HFFc6 (cell line): ENCODE measurements around the gene DGKQ. TPM values are rescaled to one million over a fixed set of nuclear protein-coding genes. Genes with fewer than 3 reads are reported as not detected.

ENCODE experiments used
- DNase-seq: peaks from one replicate; pipeline ENCODE4 v3.0.0-alpha.2; 2018
- H3K27ac Mint-ChIP-seq: 2 replicates; pipeline ENCODE4 v1.8.0; 2020; ENCODE audit warnings: mild to moderate bottlenecking, mixed read lengths
- H3K27me3 Mint-ChIP-seq: 2 replicates; pipeline ENCODE4 v1.8.0; 2021; ENCODE audit warnings: mild to moderate bottlenecking, moderate library complexity, mixed read lengths; ENCODE audit not compliant: insufficient read depth
- H3K36me3 Mint-ChIP-seq: 2 replicates; pipeline ENCODE4 v1.8.0; 2021; ENCODE audit warnings: low read depth, mixed read lengths
- H3K4me1 Mint-ChIP-seq: 2 replicates; pipeline ENCODE4 v1.8.0; 2020; ENCODE audit warnings: low read depth, mixed read lengths
- H3K4me3 Mint-ChIP-seq: 2 replicates; pipeline ENCODE4 v1.8.0; 2020; ENCODE audit warnings: mild to moderate bottlenecking, moderate library complexity, mixed read lengths
- H3K9me3 Mint-ChIP-seq: 2 replicates; pipeline ENCODE4 v1.8.0; 2020; ENCODE audit warnings: mild to moderate bottlenecking, mixed read lengths
- CTCF ChIP-seq: fragments of 200-600 bp; sonication (generic); IDR thresholded peaks from 2 replicates; pipeline ENCODE4 v1.5.0; 2021; ENCODE audit warnings: antibody characterized with exemption, mild to moderate bottlenecking
- total RNA-seq, 6 experiments: library from RNA; stranded (reverse); fragmentation: NEBNext Ultra II Directional; extraction: Animal tissue kit (Norgen Biotek cat#: 25700); gene quantifications; 2 replicates in 1 of 6; 3 replicates in 5 of 6; pipeline ENCODE4 v1.2.3, GENCODE V29; 2021

DGKQ gene
- total RNA-seq, 6 experiments from 2014 or later = 11.3 to 14.9 (median 13.1) TPM

GRCh38 chr4:970854-971520 is 2.4 kb downstream of the DGKQ start:
- Mint-ChIP-seq H3K36me3 (no peaks in the 10 kb centered on the region; the same call in 1 of the 2 replicates), H3K4me3 (no peak overlapping the region), H3K9me3 (no peaks in the 10 kb centered on the region)

GRCh38 chr4:970046-970745 is 3.2 kb downstream of the DGKQ start:
- peaks cover 7% of the 10 kb centered on the region for H3K4me1 Mint-ChIP-seq
- H3K27me3 Mint-ChIP-seq = no peaks in the 10 kb centered on the region; the same call in 1 of the 2 replicates
- H3K27ac Mint-ChIP-seq = no peak overlapping the region
- no peak overlapping the region for H3K4me3 Mint-ChIP-seq
- no peak for DNase-seq
- H3K36me3 Mint-ChIP-seq = no peaks in the 10 kb centered on the region; the same call in 1 of the 2 replicates
- TF ChIP-seq CTCF = no peak
- no peaks in the 10 kb centered on the region for H3K9me3 Mint-ChIP-seq

More at GRCh38 chr4:970854-971520, 2.4 kb downstream of the DGKQ start:
- no peak for TF ChIP-seq CTCF
- Mint-ChIP-seq H3K4me1 (peaks cover 7% of the 10 kb centered on the region), H3K27me3 (no peaks in the 10 kb centered on the region; the same call in 1 of the 2 replicates), H3K27ac (no peak overlapping the region)
- DNase-seq = no peak

DNA sequence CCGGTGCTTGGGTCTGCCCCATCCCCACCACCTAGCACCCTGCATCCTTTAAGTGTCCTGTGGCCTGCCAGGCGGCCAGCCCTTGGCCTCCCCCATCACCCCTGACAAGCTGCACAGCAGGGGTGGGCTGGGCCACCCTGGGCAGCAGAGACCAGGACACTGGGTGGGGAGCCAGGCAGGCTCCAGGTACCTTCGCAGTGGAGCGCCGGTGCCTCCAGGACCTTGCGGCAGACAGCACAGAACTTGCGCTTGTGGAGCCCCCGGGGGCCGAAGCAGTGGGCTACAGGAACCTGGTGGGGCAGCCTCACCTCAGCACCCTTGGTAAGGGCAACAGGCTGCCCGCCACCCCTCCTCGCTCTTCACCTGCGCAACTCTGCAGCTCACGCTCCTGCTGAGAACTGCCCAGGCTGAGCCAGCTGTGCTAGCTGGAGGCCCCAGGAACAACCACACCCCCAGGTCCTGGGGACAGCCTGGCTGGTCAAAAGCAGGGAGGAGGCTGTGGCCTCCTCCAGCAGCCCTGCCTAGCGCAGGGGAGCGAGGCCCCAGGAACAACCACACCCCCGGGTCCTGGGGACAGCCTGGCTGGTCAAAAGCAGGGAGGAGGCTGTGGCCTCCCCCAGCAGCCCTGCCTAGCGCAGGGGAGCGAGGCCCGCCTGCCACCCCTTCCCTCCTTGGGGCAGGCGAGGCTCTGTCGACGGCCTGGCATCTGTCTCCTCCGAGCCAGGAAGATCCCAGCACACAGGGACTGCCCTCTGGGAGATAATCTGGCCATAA is 4.6 kb downstream of the DGKQ start:
- Mint-ChIP-seq H3K27ac (no peak overlapping the region), H3K27me3 (no peaks in the 10 kb centered on the region; the same call in 1 of the 2 replicates), H3K36me3 (no peaks in the 10 kb centered on the region; the same call in 1 of the 2 replicates), H3K9me3 (no peaks in the 10 kb centered on the region), H3K4me1 (peaks cover 7% of the 10 kb centered on the region), H3K4me3 (no peak overlapping the region)
- DNase-seq = no peak
- TF ChIP-seq CTCF = no peak

DNA sequence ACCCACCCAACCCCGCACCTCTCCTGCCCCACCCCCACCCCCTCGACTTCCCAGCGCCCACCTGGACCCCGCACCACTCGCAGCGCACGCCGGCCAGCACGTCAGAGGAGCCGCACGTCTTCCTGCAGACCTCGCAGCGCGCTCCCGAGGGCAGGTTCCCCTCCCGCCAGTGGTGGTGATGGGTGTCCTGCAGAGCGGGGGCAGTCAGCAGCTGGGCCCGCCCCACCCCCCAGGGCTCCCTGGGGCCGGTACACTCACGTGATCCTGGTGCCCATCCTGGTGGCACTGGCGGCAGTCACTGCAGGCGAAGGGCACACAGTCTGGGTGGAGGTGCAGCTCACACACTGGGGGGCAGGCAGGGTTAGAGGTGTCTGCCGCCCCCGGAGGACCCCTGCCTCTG is 5.1 kb downstream of the DGKQ start:
- no peak overlapping the region for H3K27ac Mint-ChIP-seq
- no peaks in the 10 kb centered on the region; the same call in 1 of the 2 replicates for H3K27me3 Mint-ChIP-seq
- H3K36me3 Mint-ChIP-seq = no peaks in the 10 kb centered on the region; the same call in 1 of the 2 replicates
- H3K9me3 Mint-ChIP-seq = no peaks in the 10 kb centered on the region
- H3K4me1 Mint-ChIP-seq = peaks cover 7% of the 10 kb centered on the region
- TF ChIP-seq CTCF = no peak
- H3K4me3 Mint-ChIP-seq = no peak overlapping the region
- no peak for DNase-seq
